Measurements from ENCODE around the gene DDAH1. TPM values are rescaled to one million over a fixed set of nuclear protein-coding genes. Genes with fewer than 3 reads are reported as not detected.
A peak's percentile ranks its signal among the peaks of the same experiment; 100 is the strongest.

The DDAH1 gene
- total and polyA plus RNA-seq, 2 experiments from 2014 or later = 29.4 to 41.7 TPM

- no peak overlapping the region for H3K4me3 ChIP-seq
- H4K20me1 ChIP-seq (replicated peaks; ENCODE audit: insufficient read depth) = no peaks in the 10 kb centered on the region
- peak overlapping the region; percentile 52 for H2AFZ ChIP-seq
- Mint-ChIP-seq H3K36me3 (ENCODE audit: low read depth) (peaks cover 12% of the 10 kb centered on the region; the same call in 2 of the 3 replicates), H3K9me3 (peaks cover 18% of the 10 kb centered on the region), H3K4me1 (peaks cover 5% of the 10 kb centered on the region), H3K27me3 (ENCODE audit: insufficient read depth, low read depth, poor library complexity) (peaks cover 5% of the 10 kb centered on the region), H3K4me3 (no peak overlapping the region), H3K27ac (no peak overlapping the region)
- H3K4me2 ChIP-seq = no peak overlapping the region
- H3K27ac ChIP-seq (ENCODE audit: low read depth) = no peak overlapping the region
- no peaks in the 10 kb centered on the region for H3K27me3 ChIP-seq (ENCODE audit: insufficient read depth)
- H3K9me2 ChIP-seq (ENCODE audit: insufficient read depth) = no peaks in the 10 kb centered on the region
- no peak for TF ChIP-seq STAT1 (IDR thresholded peaks at IDR 0.05; ENCODE audit: unreplicated experiment)
- TF ChIP-seq ZNF331 (CRISPR knock-in tag; IDR thresholded peaks at IDR 0.05; ENCODE audit: low read depth) = no peak
- no peak for TF ChIP-seq POLR2AphosphoS5 (IDR thresholded peaks at IDR 0.05; ENCODE audit: low read depth)
- TF ChIP-seq JUNB (IDR thresholded peaks at IDR 0.05; ENCODE audit: unreplicated experiment) = no peak
- TF ChIP-seq NANOG (IDR thresholded peaks at IDR 0.05; ENCODE audit: borderline replicate concordance) = no peak
- no peak for TF ChIP-seq EZH2phosphoT487 (IDR thresholded peaks at IDR 0.05; ENCODE audit: unreplicated experiment)
- TF ChIP-seq CREB1 (CRISPR knock-in tag; IDR thresholded peaks at IDR 0.05; ENCODE audit: low read depth) = no peak
- no peak for TF ChIP-seq ZNF114 (CRISPR knock-in tag; IDR thresholded peaks at IDR 0.05)
- peak; percentile 71 to 81 for TF ChIP-seq CTCF (conservative IDR thresholded peaks at IDR 0.05; ENCODE audit: low read depth in 2 of 2)
- peak; percentile 53; the same call in 1 of the 2 replicates for TF ChIP-seq ZNF462 (CRISPR knock-in tag; IDR thresholded peaks at IDR 0.05)
- no peaks in the 10 kb centered on the region for H3K79me2 ChIP-seq (replicated peaks; ENCODE audit: insufficient read depth)
- ATAC-seq (peak; percentile 98), DNase-seq (ENCODE audit: low spot score) (peak; percentile 90)
- no peaks in the 10 kb centered on the region for H3K4me1 ChIP-seq (ENCODE audit: insufficient read depth)
- H3F3A ChIP-seq (replicated peaks; ENCODE audit: low read depth) = no peaks in the 10 kb centered on the region
- H3K36me3 ChIP-seq (ENCODE audit: insufficient read depth) = no peaks in the 10 kb centered on the region
Observed at GRCh38 chr1:85502625-85503083, 37.7 kb upstream of the DDAH1 start.

Data from GM23338 (cell line).